GM12892 (cell line): ENCODE results near the gene PRX.

ENCODE experiments used
- POLR2A ChIP-seq: IDR thresholded peaks from 2 replicates; pipeline ENCODE4 v1.6.1; 2011; ENCODE audit warnings: low read depth, low read length, control low read depth
- POLR2AphosphoS5 ChIP-seq: IDR thresholded peaks from 2 replicates; pipeline ENCODE4 v1.6.1; 2011; ENCODE audit warnings: low read depth, low read length, control low read depth
- TAF1 ChIP-seq: IDR thresholded peaks from 2 replicates; pipeline ENCODE4 v1.6.1; 2011; ENCODE audit warnings: low read depth, mild to moderate bottlenecking, control low read depth, low read length, borderline replicate concordance

GRCh38 chr19:40365010-40365409 is 48.2 kb downstream of the PRX start:
- no peak for TF ChIP-seq POLR2A
- TF ChIP-seq POLR2AphosphoS5, result no peak
- TF ChIP-seq TAF1, result no peak
